Colonic mucosa (tissue), 4 donors: ENCODE data around the gene PHKA2. TPM values are rescaled to one million over a fixed set of nuclear protein-coding genes. Genes with fewer than 3 reads are reported as not detected.

ENCODE experiments used
- DNase-seq: peaks from one replicate; pipeline ENCODE4 v3.0.0-alpha.2; 2020
- H3K27ac ChIP-seq: fragments of 200-600 bp; one replicate; pipeline ENCODE4 v1.8.0; 2021
- H3K27me3 ChIP-seq: fragments of 200-600 bp; one replicate; pipeline ENCODE4 v1.8.0; 2021
- H3K36me3 ChIP-seq: fragments of 200-600 bp; one replicate; pipeline ENCODE4 v1.8.0; 2021
- H3K4me1 ChIP-seq: fragments of 200-600 bp; one replicate; pipeline ENCODE4 v1.8.0; 2021; ENCODE audit warnings: mild to moderate bottlenecking
- H3K4me3 ChIP-seq: fragments of 200-600 bp; one replicate; pipeline ENCODE4 v1.8.0; 2021
- H3K9ac ChIP-seq, 2 donors: one replicate each; pipeline ENCODE4 v1.7.0; 2013; ENCODE audit warnings: control low read depth in 2 of 2, low read depth in 2 of 2, low read length in 2 of 2
- H3K9me3 ChIP-seq: fragments of 200-600 bp; one replicate; pipeline ENCODE4 v1.8.0; 2021
- intact Hi-C: fragments of 100-400 bp; cut with DNase I; formaldehyde crosslinking; loops from one replicate; pipeline ENCODE4 v1.14.1; 2022
- total RNA-seq, 2 donors: library from RNA; stranded (reverse); fragmentation: NEBNext Ultra II Directional in 1 of 2; extraction: Animal tissue kit (Norgen Biotek cat#: 25700) in 1 of 2; gene quantifications; one replicate each; pipeline ENCODE4 v1.2.1, GENCODE V29; 2021
- TF ChIP-seq, protein P1 (sequence below): fragments of 200-600 bp; IDR thresholded peaks from one replicate; pipeline ENCODE4 v1.8.0; 2022; ENCODE audit warnings: antibody characterized with exemption, mild to moderate bottlenecking
- donor health status: healthy.
- donor health status: DM: no; HTN: no; CAD: no.
- donor health status: DM: no; HTN: no; CAD: no.

PHKA2 gene
- total RNA-seq, 2 donors from 2014 or later, result 22.8 to 38.6 TPM

DNA sequence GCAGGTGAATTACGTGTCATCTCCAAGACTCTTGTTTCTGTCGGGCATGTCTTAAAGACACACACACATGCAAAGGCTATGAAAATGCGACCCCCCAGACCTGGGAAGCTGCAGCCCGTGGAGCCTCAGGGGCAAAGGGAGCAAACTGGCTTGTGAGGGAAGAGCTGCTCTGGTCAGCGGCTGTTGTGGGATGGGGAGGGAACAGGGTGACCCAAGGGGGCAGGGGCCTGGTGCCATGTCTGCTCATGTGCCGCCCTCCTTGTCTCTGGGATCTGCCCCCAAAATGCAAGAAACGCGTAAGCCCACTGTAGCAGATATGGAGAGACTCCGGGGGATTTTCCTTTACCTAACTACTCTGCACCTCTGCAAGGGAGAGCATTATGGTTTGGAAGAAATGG lies 92.4 kb downstream of the PHKA2 start:
- intact Hi-C loops, result loop anchor here (10.0 kb wide), 1 partner anchor 467 kb away; the partner anchor contains the start of gene CDKL5

DNA sequence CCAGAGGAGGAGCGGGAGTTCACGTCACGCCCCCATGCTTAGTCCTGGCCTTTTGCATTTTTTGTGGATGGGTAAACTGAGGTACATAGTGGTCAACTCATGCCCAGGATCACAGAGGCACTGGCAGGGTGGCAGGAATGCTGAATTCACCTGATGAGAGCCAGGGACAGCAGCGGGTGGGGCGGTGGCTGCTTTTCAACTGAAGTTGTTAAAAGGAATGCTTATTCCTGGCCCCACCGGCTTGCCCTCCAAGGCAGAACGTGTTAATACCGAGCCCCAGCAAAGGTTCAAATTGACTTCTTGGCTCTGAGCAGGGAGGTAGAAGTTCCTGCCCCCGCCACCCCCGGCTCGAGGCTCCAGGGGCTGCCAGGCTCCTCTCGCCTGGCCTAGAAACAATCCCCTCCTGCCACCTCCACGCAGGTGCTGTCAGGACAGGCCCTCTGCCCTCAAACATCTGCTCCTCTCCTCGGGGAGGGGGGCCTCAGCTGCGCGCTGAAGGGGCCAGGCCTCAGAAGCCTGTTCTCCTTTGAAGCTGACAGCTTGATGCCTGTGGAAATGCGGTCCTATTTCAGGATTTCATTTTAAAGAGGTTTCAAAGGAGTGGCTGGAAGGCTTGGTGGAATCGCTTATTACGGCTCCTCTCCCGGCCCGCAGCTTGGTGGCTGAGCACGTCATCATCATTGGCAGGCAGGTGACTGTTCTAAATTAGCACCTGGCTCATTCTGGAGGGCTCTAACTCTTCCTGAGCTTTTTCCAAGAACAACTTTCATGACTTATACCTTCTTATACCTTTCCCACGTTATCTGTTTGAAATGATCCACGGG lies 93.0 kb downstream of the PHKA2 start:
- no peaks in the 10 kb centered on the region for H3K27me3 ChIP-seq
- H3K9me3 ChIP-seq, result no peaks in the 10 kb centered on the region
- no peak overlapping the region for H3K9ac ChIP-seq
- TF ChIP-seq, protein P1, sequence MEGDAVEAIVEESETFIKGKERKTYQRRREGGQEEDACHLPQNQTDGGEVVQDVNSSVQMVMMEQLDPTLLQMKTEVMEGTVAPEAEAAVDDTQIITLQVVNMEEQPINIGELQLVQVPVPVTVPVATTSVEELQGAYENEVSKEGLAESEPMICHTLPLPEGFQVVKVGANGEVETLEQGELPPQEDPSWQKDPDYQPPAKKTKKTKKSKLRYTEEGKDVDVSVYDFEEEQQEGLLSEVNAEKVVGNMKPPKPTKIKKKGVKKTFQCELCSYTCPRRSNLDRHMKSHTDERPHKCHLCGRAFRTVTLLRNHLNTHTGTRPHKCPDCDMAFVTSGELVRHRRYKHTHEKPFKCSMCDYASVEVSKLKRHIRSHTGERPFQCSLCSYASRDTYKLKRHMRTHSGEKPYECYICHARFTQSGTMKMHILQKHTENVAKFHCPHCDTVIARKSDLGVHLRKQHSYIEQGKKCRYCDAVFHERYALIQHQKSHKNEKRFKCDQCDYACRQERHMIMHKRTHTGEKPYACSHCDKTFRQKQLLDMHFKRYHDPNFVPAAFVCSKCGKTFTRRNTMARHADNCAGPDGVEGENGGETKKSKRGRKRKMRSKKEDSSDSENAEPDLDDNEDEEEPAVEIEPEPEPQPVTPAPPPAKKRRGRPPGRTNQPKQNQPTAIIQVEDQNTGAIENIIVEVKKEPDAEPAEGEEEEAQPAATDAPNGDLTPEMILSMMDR, result no peak
- DNase-seq, result no peak
- H3K4me3 ChIP-seq, result no peak overlapping the region
- intact Hi-C loops, result loop anchor here (10.0 kb wide), 1 partner anchor 466 kb away; the partner anchor contains the start of gene CDKL5
- H3K36me3 ChIP-seq, result no peaks in the 10 kb centered on the region
- H3K27ac ChIP-seq, result no peak overlapping the region
- no peaks in the 10 kb centered on the region for H3K4me1 ChIP-seq

More for the DNA sequence above, 92.4 kb downstream of the PHKA2 start:
- no peak for DNase-seq
- TF ChIP-seq, protein P1, result no peak
- no peaks in the 10 kb centered on the region for H3K27me3 ChIP-seq
- no peaks in the 10 kb centered on the region for H3K4me1 ChIP-seq
- no peak overlapping the region for H3K27ac ChIP-seq
- no peak overlapping the region for H3K9ac ChIP-seq
- H3K9me3 ChIP-seq, result no peaks in the 10 kb centered on the region
- H3K36me3 ChIP-seq, result no peaks in the 10 kb centered on the region
- no peak overlapping the region for H3K4me3 ChIP-seq

DNA sequence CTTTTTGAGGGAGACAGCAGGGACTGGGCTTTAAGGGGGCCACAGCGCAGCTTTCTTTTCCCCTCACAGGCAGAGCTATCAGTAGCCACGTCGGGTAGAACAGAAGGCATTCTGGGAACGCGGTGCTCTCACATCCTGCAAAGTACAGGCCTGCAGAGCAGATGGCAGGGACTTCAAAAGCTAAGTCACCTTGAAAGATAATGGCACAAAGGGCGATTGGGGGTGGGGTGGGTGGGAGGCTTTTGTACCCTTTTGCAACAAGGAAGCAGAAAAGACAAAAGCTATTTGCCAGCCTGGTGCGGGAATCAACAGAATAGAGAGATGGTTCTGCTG lies 93.9 kb downstream of the PHKA2 start:
- DNase-seq, result no peak
- H3K4me3 ChIP-seq, result no peak overlapping the region
- no peak overlapping the region for H3K9ac ChIP-seq
- intact Hi-C loops, result loop anchor here (10.0 kb wide), 1 partner anchor 465 kb away; the partner anchor contains the start of gene CDKL5
- no peaks in the 10 kb centered on the region for H3K9me3 ChIP-seq
- no peaks in the 10 kb centered on the region for H3K4me1 ChIP-seq
- H3K36me3 ChIP-seq, result no peaks in the 10 kb centered on the region
- TF ChIP-seq, protein P1, result no peak
- no peak overlapping the region for H3K27ac ChIP-seq
- no peaks in the 10 kb centered on the region for H3K27me3 ChIP-seq

DNA sequence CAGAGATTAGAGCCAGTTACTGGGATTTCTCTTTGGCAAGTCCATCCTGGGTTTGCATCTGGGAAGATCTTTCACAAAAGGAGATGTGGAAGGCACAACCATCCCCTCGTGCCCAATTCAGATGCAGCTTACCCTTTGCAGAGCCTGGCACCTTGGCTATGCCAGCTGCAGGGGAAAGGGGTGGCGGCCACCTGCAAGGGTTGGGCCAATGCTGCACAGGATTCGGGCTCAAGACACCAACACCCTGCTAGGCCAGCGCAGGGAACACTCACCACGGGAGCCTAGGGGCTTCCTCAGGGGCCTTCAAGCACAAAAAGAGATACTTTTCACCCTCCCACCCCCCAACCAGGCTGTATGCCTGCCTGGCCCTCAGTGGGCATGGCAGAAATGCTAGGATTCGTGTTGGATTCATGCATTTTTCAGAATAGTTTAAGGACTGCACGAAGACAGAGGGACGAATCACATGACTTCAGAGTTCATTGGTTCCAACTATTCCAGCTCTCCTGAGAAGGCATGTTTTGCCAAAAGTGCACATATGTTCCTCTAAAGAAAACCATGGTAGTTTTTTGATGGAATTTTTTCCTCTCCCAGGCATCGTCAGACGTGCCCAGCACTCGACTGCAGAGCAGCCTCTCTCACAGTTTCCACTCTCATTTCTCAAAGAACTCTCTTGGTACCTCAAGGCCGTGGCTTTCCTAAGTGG lies 94.4 kb downstream of the PHKA2 start:
- no peak for DNase-seq
- Histone ChIP-seq H3K4me1 (no peaks in the 10 kb centered on the region), H3K27ac (no peak overlapping the region), H3K27me3 (no peaks in the 10 kb centered on the region), H3K36me3 (no peaks in the 10 kb centered on the region), H3K4me3 (no peak overlapping the region), H3K9me3 (no peaks in the 10 kb centered on the region), H3K9ac (no peak overlapping the region)
- TF ChIP-seq, protein P1, result no peak
- intact Hi-C loops, result loop anchor here (10.0 kb wide), 1 partner anchor 465 kb away; the partner anchor contains the start of gene CDKL5

DNA sequence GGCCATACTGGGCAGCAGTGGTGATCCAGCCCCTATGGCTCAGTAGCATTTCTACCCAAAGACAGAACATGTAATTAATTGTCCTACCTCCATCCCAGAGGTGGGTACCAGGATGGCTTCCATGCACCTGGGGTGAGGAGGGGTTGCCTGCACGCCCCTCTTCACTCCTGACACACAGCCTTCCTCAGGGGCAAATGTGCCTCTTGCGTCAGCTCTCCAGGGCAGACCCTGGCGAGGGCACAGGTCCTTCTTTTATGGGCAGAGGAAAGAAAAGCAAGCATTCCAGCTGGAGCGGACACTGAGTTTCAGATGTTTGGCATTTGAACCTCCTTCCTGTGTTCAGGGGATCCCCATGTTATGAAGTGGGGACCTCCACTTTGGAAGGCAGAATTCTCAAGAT lies 95.6 kb downstream of the PHKA2 start:
- H3K4me1 ChIP-seq, result no peaks in the 10 kb centered on the region
- H3K9ac ChIP-seq, result no peak overlapping the region
- no peak overlapping the region for H3K4me3 ChIP-seq
- no peaks in the 10 kb centered on the region for H3K27me3 ChIP-seq
- TF ChIP-seq, protein P1, result no peak
- no peaks in the 10 kb centered on the region for H3K36me3 ChIP-seq
- H3K27ac ChIP-seq, result no peak overlapping the region
- no peak for DNase-seq
- no peaks in the 10 kb centered on the region for H3K9me3 ChIP-seq
- intact Hi-C loops, result no loop called here
